SK-N-SH treated with all-trans-retinoic acid at 6 μM for 48 hours (cell line): ENCODE measurements around the gene TSHZ2.

Experiments
- ATAC-seq: fragments of 200-7000 bp; cut with Tn5 transposase; 3 replicates; pipeline ENCODE4 v1.9.1; 2020; ENCODE audit warnings: mild to moderate bottlenecking, moderate library complexity
- CREB5 ChIP-seq: fragments of 250-450 bp; sonication (Bioruptor Pico); IDR thresholded peaks from 2 replicates; pipeline ENCODE4 v1.5.1; 2020; ENCODE audit warnings: low read depth, mild to moderate bottlenecking, moderate library complexity
- CSDC2 ChIP-seq: fragments of 250-450 bp; sonication (Bioruptor Pico); IDR thresholded peaks from 2 replicates; pipeline ENCODE4 v1.5.0; 2020; ENCODE audit warnings: mild to moderate bottlenecking, moderate library complexity
- ESRRG ChIP-seq: fragments of 250-450 bp; sonication (Bioruptor Pico); IDR thresholded peaks from 2 replicates; pipeline ENCODE4 v1.6.1; 2021; ENCODE audit warnings: mild to moderate bottlenecking
- GLIS3 ChIP-seq: fragments of 250-450 bp; sonication (Bioruptor Pico); IDR thresholded peaks from 2 replicates; pipeline ENCODE4 v1.5.0; 2020; ENCODE audit warnings: mild to moderate bottlenecking, moderate library complexity
- ISL1 ChIP-seq: fragments of 250-450 bp; sonication (Bioruptor Pico); IDR thresholded peaks from 2 replicates; pipeline ENCODE4 v2.1.2; 2022; ENCODE audit warnings: mild to moderate bottlenecking, moderate library complexity
- OSR1 ChIP-seq: fragments of 250-450 bp; sonication (Bioruptor Pico); IDR thresholded peaks from 2 replicates; pipeline ENCODE4 v1.8.0; 2022; ENCODE audit warnings: moderate library complexity, mild to moderate bottlenecking, inconsistent platforms
- PATZ1 ChIP-seq: fragments of 250-450 bp; sonication (Bioruptor Pico); IDR thresholded peaks from 2 replicates; pipeline ENCODE4 v1.8.0; 2020; ENCODE audit warnings: mild to moderate bottlenecking, moderate library complexity, borderline replicate concordance
- PPARA ChIP-seq: fragments of 250-450 bp; sonication (Bioruptor Pico); IDR thresholded peaks from 2 replicates; pipeline ENCODE4 v1.5.0; 2020; ENCODE audit warnings: mild to moderate bottlenecking, borderline replicate concordance
- RARB ChIP-seq: fragments of 250-450 bp; sonication (Bioruptor Pico); IDR thresholded peaks from 2 replicates; pipeline ENCODE4 v1.8.0; 2021; ENCODE audit warnings: mild to moderate bottlenecking, moderate library complexity
- TCF4 ChIP-seq: fragments of 250-450 bp; sonication (Bioruptor Pico); IDR thresholded peaks from 2 replicates; pipeline ENCODE4 v1.8.0; 2021; ENCODE audit warnings: mild to moderate bottlenecking, moderate library complexity, borderline replicate concordance
- TOX ChIP-seq: fragments of 250-450 bp; sonication (Bioruptor Pico); IDR thresholded peaks from 2 replicates; pipeline ENCODE4 v1.8.0; 2021; ENCODE audit warnings: mild to moderate bottlenecking, moderate library complexity, borderline replicate concordance
- ZC3H10 ChIP-seq: fragments of 250-450 bp; sonication (Bioruptor Pico); IDR thresholded peaks from 2 replicates; pipeline ENCODE4 v1.5.1; 2021; ENCODE audit warnings: mild to moderate bottlenecking, moderate library complexity
- ZFP3 ChIP-seq: fragments of 250-450 bp; sonication (Bioruptor Pico); IDR thresholded peaks from 2 replicates; pipeline ENCODE4 v1.5.0; 2020; ENCODE audit warnings: mild to moderate bottlenecking, moderate library complexity
- ZFP30 ChIP-seq: fragments of 450-650 bp; formaldehyde crosslinking; IDR thresholded peaks from 2 replicates; pipeline ENCODE4 v1.5.0; 2022; ENCODE audit warnings: mild to moderate bottlenecking, moderate library complexity
- ZNF565 ChIP-seq: fragments of 450-650 bp; formaldehyde crosslinking; conservative IDR thresholded peaks from 2 replicates; pipeline ENCODE4 v1.5.0; 2020; ENCODE audit warnings: low read depth, mild to moderate bottlenecking, moderate library complexity
- ZNF70 ChIP-seq: fragments of 450-650 bp; formaldehyde crosslinking; IDR thresholded peaks from 2 replicates; pipeline ENCODE4 v1.5.0; 2020; ENCODE audit warnings: mild to moderate bottlenecking, moderate library complexity
- ZNF8 ChIP-seq: fragments of 450-650 bp; formaldehyde crosslinking; IDR thresholded peaks from 2 replicates; pipeline ENCODE4 v1.5.0; 2020; ENCODE audit warnings: mild to moderate bottlenecking, moderate library complexity
- TF ChIP-seq, protein P1 (sequence below): fragments of 250-450 bp; sonication (Bioruptor Pico); IDR thresholded peaks from 2 replicates; pipeline ENCODE4 v1.5.1; 2021; ENCODE audit warnings: mild to moderate bottlenecking, moderate library complexity
- TF ChIP-seq, protein P2 (sequence below): fragments of 250-450 bp; sonication (Bioruptor Pico); IDR thresholded peaks from 2 replicates; pipeline ENCODE4 v1.5.0; 2020; ENCODE audit warnings: mild to moderate bottlenecking, moderate library complexity

Gene TSHZ2

GRCh38 chr20:53238121-53238660 is 266.0 kb downstream of the TSHZ2 start:
- no peak for ATAC-seq
- TF ChIP-seq, protein P1, sequence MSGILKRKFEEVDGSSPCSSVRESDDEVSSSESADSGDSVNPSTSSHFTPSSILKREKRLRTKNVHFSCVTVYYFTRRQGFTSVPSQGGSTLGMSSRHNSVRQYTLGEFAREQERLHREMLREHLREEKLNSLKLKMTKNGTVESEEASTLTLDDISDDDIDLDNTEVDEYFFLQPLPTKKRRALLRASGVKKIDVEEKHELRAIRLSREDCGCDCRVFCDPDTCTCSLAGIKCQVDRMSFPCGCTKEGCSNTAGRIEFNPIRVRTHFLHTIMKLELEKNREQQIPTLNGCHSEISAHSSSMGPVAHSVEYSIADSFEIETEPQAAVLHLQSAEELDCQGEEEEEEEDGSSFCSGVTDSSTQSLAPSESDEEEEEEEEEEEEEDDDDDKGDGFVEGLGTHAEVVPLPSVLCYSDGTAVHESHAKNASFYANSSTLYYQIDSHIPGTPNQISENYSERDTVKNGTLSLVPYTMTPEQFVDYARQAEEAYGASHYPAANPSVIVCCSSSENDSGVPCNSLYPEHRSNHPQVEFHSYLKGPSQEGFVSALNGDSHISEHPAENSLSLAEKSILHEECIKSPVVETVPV (CRISPR knock-in tag), result no peak
- TF ChIP-seq ZFP30 (CRISPR knock-in tag) (no peak), ESRRG (no peak), TOX (no peak)
- TF ChIP-seq, all 23 proteins: peak for 0

GRCh38 chr20:53243152-53243551 is 271.0 kb downstream of the TSHZ2 start:
- no peak for ATAC-seq
- no peak for TF ChIP-seq CSDC2
- no peak for TF ChIP-seq TCF4 (CRISPR knock-in tag)
- no peak for TF ChIP-seq ESRRG
- TF ChIP-seq PATZ1 (CRISPR knock-in tag), result no peak
- no peak for TF ChIP-seq TOX
- no peak for TF ChIP-seq ZNF70 (CRISPR knock-in tag)
- TF ChIP-seq, protein P2, sequence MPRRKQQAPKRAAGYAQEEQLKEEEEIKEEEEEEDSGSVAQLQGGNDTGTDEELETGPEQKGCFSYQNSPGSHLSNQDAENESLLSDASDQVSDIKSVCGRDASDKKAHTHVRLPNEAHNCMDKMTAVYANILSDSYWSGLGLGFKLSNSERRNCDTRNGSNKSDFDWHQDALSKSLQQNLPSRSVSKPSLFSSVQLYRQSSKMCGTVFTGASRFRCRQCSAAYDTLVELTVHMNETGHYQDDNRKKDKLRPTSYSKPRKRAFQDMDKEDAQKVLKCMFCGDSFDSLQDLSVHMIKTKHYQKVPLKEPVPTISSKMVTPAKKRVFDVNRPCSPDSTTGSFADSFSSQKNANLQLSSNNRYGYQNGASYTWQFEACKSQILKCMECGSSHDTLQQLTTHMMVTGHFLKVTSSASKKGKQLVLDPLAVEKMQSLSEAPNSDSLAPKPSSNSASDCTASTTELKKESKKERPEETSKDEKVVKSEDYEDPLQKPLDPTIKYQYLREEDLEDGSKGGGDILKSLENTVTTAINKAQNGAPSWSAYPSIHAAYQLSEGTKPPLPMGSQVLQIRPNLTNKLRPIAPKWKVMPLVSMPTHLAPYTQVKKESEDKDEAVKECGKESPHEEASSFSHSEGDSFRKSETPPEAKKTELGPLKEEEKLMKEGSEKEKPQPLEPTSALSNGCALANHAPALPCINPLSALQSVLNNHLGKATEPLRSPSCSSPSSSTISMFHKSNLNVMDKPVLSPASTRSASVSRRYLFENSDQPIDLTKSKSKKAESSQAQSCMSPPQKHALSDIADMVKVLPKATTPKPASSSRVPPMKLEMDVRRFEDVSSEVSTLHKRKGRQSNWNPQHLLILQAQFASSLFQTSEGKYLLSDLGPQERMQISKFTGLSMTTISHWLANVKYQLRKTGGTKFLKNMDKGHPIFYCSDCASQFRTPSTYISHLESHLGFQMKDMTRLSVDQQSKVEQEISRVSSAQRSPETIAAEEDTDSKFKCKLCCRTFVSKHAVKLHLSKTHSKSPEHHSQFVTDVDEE, result no peak
- no peak for TF ChIP-seq PPARA (CRISPR knock-in tag)
- no peak for TF ChIP-seq RARB (CRISPR knock-in tag)
- no peak for TF ChIP-seq ZC3H10 (CRISPR knock-in tag)
- TF ChIP-seq ZNF8 (CRISPR knock-in tag), result no peak

DNA sequence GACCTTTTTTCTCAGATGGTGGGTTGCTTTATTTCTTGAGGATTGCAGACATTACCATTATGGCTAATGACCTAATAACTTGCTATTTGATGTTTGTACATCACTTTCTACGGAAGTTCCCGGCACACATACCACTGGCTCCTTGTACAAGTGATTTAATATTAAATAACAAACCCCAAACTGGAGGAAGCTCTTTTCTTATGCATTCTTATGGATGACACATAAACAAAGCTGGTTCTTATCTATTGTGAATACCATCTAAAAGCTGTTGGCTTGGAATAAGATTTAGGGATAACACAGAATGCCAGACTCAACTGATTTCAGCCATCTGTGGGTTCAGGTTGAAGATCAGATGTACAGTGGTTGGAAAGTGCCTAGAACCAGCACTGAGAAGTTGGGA is 272.6 kb downstream of the TSHZ2 start:
- TF ChIP-seq ZNF565 (CRISPR knock-in tag) (no peak), ISL1 (CRISPR knock-in tag) (peak; percentile 55), CREB5 (no peak)
- no peak for ATAC-seq

- TF ChIP-seq PPARA (CRISPR knock-in tag), result no peak
- TF ChIP-seq, all 23 proteins: peak for 0
- no peak for ATAC-seq
These were observed 273.4 kb downstream of the TSHZ2 start for GRCh38 chr20:53245574-53245973.

GRCh38 chr20:53247468-53248103 is 275.4 kb downstream of the TSHZ2 start:
- no peak for ATAC-seq
- TF ChIP-seq ZNF8 (CRISPR knock-in tag), result no peak
- TF ChIP-seq TOX, result no peak
- no peak for TF ChIP-seq ZNF70 (CRISPR knock-in tag)
- no peak for TF ChIP-seq RARB (CRISPR knock-in tag)
- TF ChIP-seq, protein P2, result no peak
- TF ChIP-seq GLIS3, result no peak
- TF ChIP-seq ISL1 (CRISPR knock-in tag), result no peak
- no peak for TF ChIP-seq OSR1 (CRISPR knock-in tag)
- TF ChIP-seq TCF4 (CRISPR knock-in tag), result no peak
- TF ChIP-seq CREB5, result no peak
- TF ChIP-seq ESRRG, result no peak
- TF ChIP-seq ZFP3 (CRISPR knock-in tag), result no peak
- TF ChIP-seq ZC3H10 (CRISPR knock-in tag), result no peak
